Spleen (tissue), 11 donors: Measurements from ENCODE around the gene LINC01488. TPM values are rescaled to one million over a fixed set of nuclear protein-coding genes. Genes with fewer than 3 reads are reported as not detected.
A peak's percentile ranks its signal among the peaks of the same experiment; 100 is the strongest.

ENCODE experiments used
- DNase-seq: peaks from one replicate; pipeline ENCODE4 v3.0.0-alpha.2; 2020
- H3K27ac ChIP-seq, 8 donors: fragments of 200-600 bp; sonication (generic) in 7 of 8; 1 replicate in 4 of 8; 2 replicates in 4 of 8; pipeline versions ENCODE4 v1.5.0 to v1.8.0; 2016 to 2021; ENCODE audit warnings: inconsistent platforms in 4 of 8, mild to moderate bottlenecking in 4 of 8, moderate library complexity in 1 of 8
- H3K27me3 ChIP-seq, 7 donors: fragments of 200-600 bp; sonication (generic) in 6 of 7; replicated peaks in 1 of 7; 1 replicate in 4 of 7; 2 replicates in 3 of 7; pipeline versions ENCODE4 v1.5.0 to v1.8.0; 2016 to 2021; ENCODE audit warnings: inconsistent platforms in 3 of 7, mild to moderate bottlenecking in 1 of 7
- H3K36me3 ChIP-seq, 6 donors: fragments of 200-600 bp; sonication (generic) in 5 of 6; 1 replicate in 4 of 6; 2 replicates in 2 of 6; pipeline versions ENCODE4 v1.5.0 to v1.8.0; 2016 to 2021; ENCODE audit warnings: inconsistent platforms in 2 of 6
- H3K4me1 ChIP-seq, 6 donors: fragments of 200-600 bp; sonication (generic) in 5 of 6; 1 replicate in 3 of 6; 2 replicates in 3 of 6; pipeline versions ENCODE4 v1.5.0 to v1.8.0; 2016 to 2021; ENCODE audit warnings: inconsistent platforms in 3 of 6
- H3K4me3 ChIP-seq, 8 donors: fragments of 200-600 bp; sonication (generic) in 7 of 8; 1 replicate in 4 of 8; 2 replicates in 4 of 8; pipeline versions ENCODE4 v1.5.0 to v1.8.0; 2016 to 2021; ENCODE audit warnings: inconsistent platforms in 4 of 8, mild to moderate bottlenecking in 4 of 8, moderate library complexity in 2 of 8
- H3K9me3 ChIP-seq, 8 donors: fragments of 200-600 bp; sonication (generic) in 7 of 8; 1 replicate in 4 of 8; 2 replicates in 4 of 8; pipeline versions ENCODE4 v1.5.0 to v1.8.0; 2016 to 2021; ENCODE audit warnings: inconsistent platforms in 4 of 8
- POLR2A ChIP-seq, 3 donors: fragments of 450-650 bp; IDR thresholded peaks; one replicate each; pipeline ENCODE4 v1.5.1; 2017; ENCODE audit warnings: antibody characterized with exemption in 3 of 3, mild to moderate bottlenecking in 1 of 3
- POLR2AphosphoS5 ChIP-seq, 3 donors: sonication (generic); formaldehyde crosslinking; IDR thresholded peaks; one replicate each; pipeline ENCODE4 v1.5.1; 2017; ENCODE audit warnings: antibody characterized with exemption in 3 of 3
- WGBS, 5 donors: extraction: QIAGEN DNeasy Blood & Tissue Kit in 3 of 5; methylation state at CpG; one replicate each; pipeline versions ENCODE4 v1.1.5 to v1.1.7; 2013 to 2018; 5-methylcytosine and 5-hydroxymethylcytosine counted together
- intact Hi-C: fragments of 100-400 bp; cut with DNase I; formaldehyde crosslinking; loops from one replicate; pipeline ENCODE4 v1.15.0; 2023; ENCODE audit warnings: low total_unique reads
- polyA plus RNA-seq, 3 donors: library from polyadenylated mRNA; stranded (reverse); fragments of 200-250 nt; gene quantifications; one replicate each; pipeline ENCODE4 v1.2.1, GENCODE V29; 2013
- total RNA-seq, 7 donors: library from RNA; depleted of rRNA in 3 of 7; stranded (reverse); fragments of >200 nt in 3 of 7; fragmentation: NEBNext Ultra II Directional in 4 of 7; extraction: Animal tissue kit (Norgen Biotek cat#: 25700) in 4 of 7; gene quantifications; one replicate each; pipeline versions ENCODE4 v1.1.0 to v1.2.1, GENCODE V29; 2016 to 2021
- TF ChIP-seq, protein P1 (sequence below), 11 experiments: fragments of 200-600 bp in 7 of 11; fragments of 450-650 bp in 4 of 11; sonication (generic) in 4 of 11; IDR thresholded peaks in 8 of 11; conservative IDR thresholded peaks in 3 of 11; 1 replicate in 7 of 11; 2 replicates in 4 of 11; pipeline versions ENCODE4 v1.4.0 to v1.8.0; 2016 to 2021; ENCODE audit warnings: antibody characterized with exemption in 11 of 11, inconsistent platforms in 4 of 11, mild to moderate bottlenecking in 1 of 11
- donor health status: healthy with polysubstance abuse.
- donor health status: DM: no; HTN: no; CAD: no; lungs with moderate emphysema.
- donor health status: DM: no; HTN: no; CAD: no.
- donor health status: Bipolar disorder and iron deficiency.
- donor health status: healthy.
- donor health status: DM: no; HTN: no; CAD: no.
- donor health status: DM: yes; HTN: yes; CAD: no.

The LINC01488 gene
- total and polyA plus RNA-seq, 10 donors: not detected

- TF ChIP-seq, protein P1, sequence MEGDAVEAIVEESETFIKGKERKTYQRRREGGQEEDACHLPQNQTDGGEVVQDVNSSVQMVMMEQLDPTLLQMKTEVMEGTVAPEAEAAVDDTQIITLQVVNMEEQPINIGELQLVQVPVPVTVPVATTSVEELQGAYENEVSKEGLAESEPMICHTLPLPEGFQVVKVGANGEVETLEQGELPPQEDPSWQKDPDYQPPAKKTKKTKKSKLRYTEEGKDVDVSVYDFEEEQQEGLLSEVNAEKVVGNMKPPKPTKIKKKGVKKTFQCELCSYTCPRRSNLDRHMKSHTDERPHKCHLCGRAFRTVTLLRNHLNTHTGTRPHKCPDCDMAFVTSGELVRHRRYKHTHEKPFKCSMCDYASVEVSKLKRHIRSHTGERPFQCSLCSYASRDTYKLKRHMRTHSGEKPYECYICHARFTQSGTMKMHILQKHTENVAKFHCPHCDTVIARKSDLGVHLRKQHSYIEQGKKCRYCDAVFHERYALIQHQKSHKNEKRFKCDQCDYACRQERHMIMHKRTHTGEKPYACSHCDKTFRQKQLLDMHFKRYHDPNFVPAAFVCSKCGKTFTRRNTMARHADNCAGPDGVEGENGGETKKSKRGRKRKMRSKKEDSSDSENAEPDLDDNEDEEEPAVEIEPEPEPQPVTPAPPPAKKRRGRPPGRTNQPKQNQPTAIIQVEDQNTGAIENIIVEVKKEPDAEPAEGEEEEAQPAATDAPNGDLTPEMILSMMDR (IDR thresholded peaks at IDR 0.05 in 8 of 11, conservative IDR thresholded peaks at IDR 0.05 in 3 of 11): no peak
- TF ChIP-seq POLR2AphosphoS5 (IDR thresholded peaks at IDR 0.05) (no peak), POLR2A (IDR thresholded peaks at IDR 0.05) (no peak)
- peaks cover 0 to 11% (median 7%) of the 10 kb centered on the region in 8 donors for H3K9me3 ChIP-seq
- intact Hi-C loops: no loop called here
- no peaks in the 10 kb centered on the region for H3K36me3 ChIP-seq
- no peak overlapping the region for H3K4me3 ChIP-seq
- peaks cover 0 to 5% (median 0%) of the 10 kb centered on the region in 7 donors for H3K27me3 ChIP-seq
- WGBS, 5 donors: 91 to 96% (median 93%) methylated on average over 21 of the region's 21 CpGs
- H3K27ac ChIP-seq: no peak overlapping the region
- peak; percentile 29 for DNase-seq
- peaks cover 0 to 4% (median 0%) of the 10 kb centered on the region in 6 donors for H3K4me1 ChIP-seq
These were observed 30.0 kb downstream of the LINC01488 start for GRCh38 chr11:69511358-69512055.

- peak; percentile 45 for DNase-seq
- Histone ChIP-seq H3K9me3 (peaks cover 0 to 14% (median 10%) of the 10 kb centered on the region in 8 donors), H3K4me1 (peaks cover 0 to 4% (median 0%) of the 10 kb centered on the region in 6 donors), H3K36me3 (no peaks in the 10 kb centered on the region), H3K27me3 (peaks cover 0 to 5% (median 0%) of the 10 kb centered on the region in 7 donors), H3K27ac (no peak overlapping the region), H3K4me3 (no peak overlapping the region)
- WGBS, 5 donors: 93 to 97% (median 94%) methylated on average over 8 of the region's 8 CpGs
- TF ChIP-seq, protein P1 (IDR thresholded peaks at IDR 0.05 in 8 of 11, conservative IDR thresholded peaks at IDR 0.05 in 3 of 11): no peak
- TF ChIP-seq POLR2A (IDR thresholded peaks at IDR 0.05): no peak
- no peak for TF ChIP-seq POLR2AphosphoS5 (IDR thresholded peaks at IDR 0.05)
- intact Hi-C loops: no loop called here
These were observed 30.7 kb downstream of the LINC01488 start for GRCh38 chr11:69512136-69512535.

GRCh38 chr11:69512790-69513189, 31.3 kb downstream of the LINC01488 start:
- Histone ChIP-seq H3K4me1 (peaks cover 0 to 4% (median 0%) of the 10 kb centered on the region in 6 donors), H3K9me3 (peaks cover 0 to 21% (median 13%) of the 10 kb centered on the region in 8 donors), H3K27me3 (peaks cover 0 to 5% (median 0%) of the 10 kb centered on the region in 7 donors), H3K27ac (no peak overlapping the region), H3K4me3 (no peak overlapping the region), H3K36me3 (no peaks in the 10 kb centered on the region)
- peak; percentile 60 for DNase-seq
- 84 to 93% (median 86%) methylated on average over 12 to 16 of the region's 16 CpGs for WGBS, 5 donors
- TF ChIP-seq POLR2AphosphoS5 (IDR thresholded peaks at IDR 0.05) (no peak), POLR2A (IDR thresholded peaks at IDR 0.05) (no peak)
- TF ChIP-seq, protein P1 (IDR thresholded peaks at IDR 0.05 in 8 of 11, conservative IDR thresholded peaks at IDR 0.05 in 3 of 11): no peak
- intact Hi-C loops: no loop called here

GRCh38 chr11:69513196-69513595, 31.7 kb downstream of the LINC01488 start:
- Histone ChIP-seq H3K27me3 (peaks cover 0 to 5% (median 0%) of the 10 kb centered on the region in 7 donors), H3K36me3 (no peaks in the 10 kb centered on the region), H3K4me3 (no peak overlapping the region), H3K27ac (no peak overlapping the region), H3K9me3 (peaks cover 0 to 24% (median 15%) of the 10 kb centered on the region in 8 donors), H3K4me1 (peaks cover 0 to 4% (median 0%) of the 10 kb centered on the region in 6 donors)
- no peak for DNase-seq
- WGBS, 5 donors: 85 to 90% (median 88%) methylated on average over 9 to 11 of the region's 11 CpGs
- TF ChIP-seq, protein P1 (IDR thresholded peaks at IDR 0.05 in 8 of 11, conservative IDR thresholded peaks at IDR 0.05 in 3 of 11): no peak
- TF ChIP-seq POLR2A (IDR thresholded peaks at IDR 0.05) (no peak), POLR2AphosphoS5 (IDR thresholded peaks at IDR 0.05) (no peak)
- intact Hi-C loops: no loop called here
